H54 (cell line): ENCODE measurements around the gene NUCB2.

ENCODE experiments used
- DNase-seq: peaks from one replicate; pipeline ENCODE4 v3.0.0; 2011; ENCODE audit warnings: low spot score, mixed read lengths; ENCODE audit not compliant: insufficient read length
- FAIRE-seq: peaks from 3 replicates; lab custom pipeline; 2011; peaks lifted over from hg19 to GRCh38; lab: Jason Lieb, UNC
- POLR2A ChIP-seq: IDR thresholded peaks from 2 replicates; pipeline ENCODE4 v1.6.1; 2011; ENCODE audit warnings: low read depth, mild to moderate bottlenecking, low read length

NUCB2 gene

GRCh38 chr11:17369684-17370243 is 93.2 kb downstream of the NUCB2 start:
- FAIRE-seq (no peak), DNase-seq (no peak)
- no peak for TF ChIP-seq POLR2A

DNA sequence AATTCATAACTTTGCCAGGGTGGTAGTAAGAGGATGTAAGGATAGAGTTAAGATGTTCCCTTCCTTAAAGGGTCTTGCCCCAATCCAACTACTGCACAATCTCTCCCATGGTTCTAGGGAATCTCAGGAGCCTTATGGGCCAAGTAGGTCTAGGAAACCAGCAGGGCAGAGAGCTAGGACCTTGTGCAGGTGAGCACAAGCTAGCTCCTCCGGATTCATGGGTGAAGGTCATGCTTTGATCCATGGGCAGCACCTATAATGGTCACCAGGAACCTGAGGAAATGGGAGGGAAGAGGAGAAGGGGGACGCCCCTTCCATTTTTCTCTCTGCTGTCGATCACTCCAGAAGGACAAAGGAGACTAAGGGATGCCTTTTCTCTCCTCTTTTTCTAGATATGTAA is 95.1 kb downstream of the NUCB2 start:
- TF ChIP-seq POLR2A: no peak
- FAIRE-seq (no peak), DNase-seq (no peak)

- DNase-seq: no peak
- no peak for FAIRE-seq
- TF ChIP-seq POLR2A: no peak
These were observed 99.0 kb downstream of the NUCB2 start for GRCh38 chr11:17375547-17375946.

- DNase-seq (no peak), FAIRE-seq (no peak)
- TF ChIP-seq POLR2A: no peak
These were observed 100.0 kb downstream of the NUCB2 start for GRCh38 chr11:17376493-17376892.

- no peak for FAIRE-seq
- TF ChIP-seq POLR2A: no peak
- DNase-seq: no peak
These were observed 102.1 kb downstream of the NUCB2 start for GRCh38 chr11:17378655-17379054.

DNA sequence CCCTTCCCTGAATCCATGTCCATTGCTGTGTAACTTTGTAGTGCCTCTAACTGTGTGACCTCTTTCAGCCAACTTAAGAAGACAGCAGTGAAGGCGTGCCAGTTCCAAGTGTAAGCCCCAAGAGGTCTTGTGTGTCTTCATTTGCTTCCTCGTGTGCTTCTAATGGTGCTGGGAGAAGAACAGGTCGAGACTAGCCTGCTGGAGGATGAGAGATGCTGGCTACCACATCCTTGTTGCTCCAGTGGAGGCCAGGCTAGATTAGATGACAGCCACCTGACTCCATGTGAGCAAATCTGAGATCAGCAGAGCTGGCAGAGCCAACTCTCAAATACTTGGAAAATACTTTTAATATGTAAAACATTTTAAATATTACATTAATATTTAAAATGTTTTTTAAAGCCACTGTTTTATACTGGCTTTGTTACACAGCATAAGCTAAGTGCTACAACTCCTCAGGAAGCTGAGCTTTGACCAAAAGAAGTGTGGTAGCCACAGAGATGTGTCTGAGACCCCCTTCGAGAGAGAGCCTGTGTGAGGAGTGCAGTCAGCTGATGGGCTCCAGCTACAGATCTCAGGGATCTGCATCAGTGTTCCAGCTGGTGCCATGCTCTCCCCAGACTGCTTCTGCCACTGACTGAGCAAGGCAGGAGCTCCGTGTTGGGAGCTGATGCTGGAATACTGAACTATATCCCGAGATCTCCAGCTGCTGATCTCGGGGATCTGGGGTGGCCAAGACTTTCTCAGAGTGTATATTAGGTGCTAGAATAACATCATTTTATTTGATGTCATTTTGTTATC is 103.0 kb downstream of the NUCB2 start:
- no peak for FAIRE-seq
- DNase-seq: no peak
- TF ChIP-seq POLR2A: no peak

DNA sequence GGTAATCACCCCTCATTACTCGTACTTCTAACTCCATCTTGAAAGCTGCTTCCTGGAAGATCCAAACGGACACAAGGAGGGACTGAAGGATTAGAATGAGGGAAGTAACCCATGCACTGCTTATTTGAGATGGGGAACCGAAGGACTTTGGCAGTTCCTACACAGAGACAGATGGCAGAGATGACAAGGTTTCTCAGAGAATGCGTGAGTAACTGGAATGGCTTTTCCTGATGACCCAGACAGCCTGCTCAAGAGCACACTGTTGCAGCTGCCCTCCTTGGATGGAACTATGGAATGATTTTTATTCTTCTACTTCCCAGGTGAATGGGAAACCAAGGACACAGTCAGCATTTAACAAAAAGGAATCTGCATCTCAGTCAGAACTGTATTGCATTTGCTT is 104.6 kb downstream of the NUCB2 start:
- FAIRE-seq (no peak), DNase-seq (no peak)
- no peak for TF ChIP-seq POLR2A
